ENCODE results near the gene LEKR1. TPM values are rescaled to one million over a fixed set of nuclear protein-coding genes. Genes with fewer than 3 reads are reported as not detected.

LEKR1 gene
- total RNA-seq, 2 donors from 2014 or later, result 0.99 to 1.3 TPM

GRCh38 chr3:156782921-156783320 is 43.2 kb upstream of the LEKR1 start:
- Histone ChIP-seq H3K4me3 (no peak overlapping the region), H3K4me1 (no peaks in the 10 kb centered on the region), H3K27ac (no peak overlapping the region), H3K27me3 (no peaks in the 10 kb centered on the region), H3K9me3 (no peaks in the 10 kb centered on the region), H3K36me3 (replicated peaks in 1 of 2; ENCODE audit: insufficient read depth in 1 of 2, low read depth in 2 of 2) (no peaks in the 10 kb centered on the region)
- ATAC-seq (no peak), DNase-seq (no peak)
- intact Hi-C loops (cut with DNase I), result no loop called here
- TF ChIP-seq POLR2A (IDR thresholded peaks at IDR 0.05) (no peak), CTCF (IDR thresholded peaks at IDR 0.05) (no peak)

- Histone ChIP-seq H3K27ac (no peak overlapping the region), H3K4me3 (no peak overlapping the region), H3K36me3 (replicated peaks in 1 of 2; ENCODE audit: insufficient read depth in 1 of 2, low read depth in 2 of 2) (no peaks in the 10 kb centered on the region), H3K27me3 (no peaks in the 10 kb centered on the region), H3K4me1 (peaks cover 8% of the 10 kb centered on the region), H3K9me3 (no peaks in the 10 kb centered on the region)
- no peak for DNase-seq
- no peak for ATAC-seq
- TF ChIP-seq POLR2A (IDR thresholded peaks at IDR 0.05) (no peak), CTCF (IDR thresholded peaks at IDR 0.05) (no peak)
- intact Hi-C loops (cut with DNase I), result no loop called here
Observed at GRCh38 chr3:156787001-156787400, 39.2 kb upstream of the LEKR1 start.

GRCh38 chr3:156787926-156788663 is 38.1 kb upstream of the LEKR1 start:
- Histone ChIP-seq H3K4me1 (peaks cover 8% of the 10 kb centered on the region), H3K27ac (no peak overlapping the region), H3K27me3 (no peaks in the 10 kb centered on the region), H3K4me3 (no peak overlapping the region), H3K9me3 (no peaks in the 10 kb centered on the region), H3K36me3 (replicated peaks in 1 of 2; ENCODE audit: insufficient read depth in 1 of 2, low read depth in 2 of 2) (no peaks in the 10 kb centered on the region)
- no peak for DNase-seq
- TF ChIP-seq POLR2A (IDR thresholded peaks at IDR 0.05), result no peak
- TF ChIP-seq CTCF (IDR thresholded peaks at IDR 0.05), result no peak
- no peak for ATAC-seq
- 88 to 100% methylated on average over 1 of the region's 1 CpG for WGBS, 2 donors
- intact Hi-C loops (cut with DNase I), result no loop called here

GRCh38 chr3:156788846-156789245 is 37.3 kb upstream of the LEKR1 start:
- no peak overlapping the region for H3K4me3 ChIP-seq
- DNase-seq (no peak), ATAC-seq (no peak)
- intact Hi-C loops (cut with DNase I), result no loop called here
- no peaks in the 10 kb centered on the region for H3K27me3 ChIP-seq
- peaks cover 11% of the 10 kb centered on the region for H3K4me1 ChIP-seq
- H3K9me3 ChIP-seq, result no peaks in the 10 kb centered on the region
- H3K27ac ChIP-seq, result no peak overlapping the region
- H3K36me3 ChIP-seq (replicated peaks in 1 of 2; ENCODE audit: insufficient read depth in 1 of 2, low read depth in 2 of 2), result no peaks in the 10 kb centered on the region
- WGBS, 2 donors, result 31 to 35% methylated on average over 3 of the region's 3 CpGs
- TF ChIP-seq POLR2A (IDR thresholded peaks at IDR 0.05) (no peak), CTCF (IDR thresholded peaks at IDR 0.05) (no peak)

- Histone ChIP-seq H3K27me3 (no peaks in the 10 kb centered on the region), H3K9me3 (no peaks in the 10 kb centered on the region), H3K27ac (no peak overlapping the region), H3K4me1 (peaks cover 11% of the 10 kb centered on the region), H3K4me3 (no peak overlapping the region), H3K36me3 (replicated peaks in 1 of 2; ENCODE audit: insufficient read depth in 1 of 2, low read depth in 2 of 2) (no peaks in the 10 kb centered on the region)
- ATAC-seq (no peak), DNase-seq (no peak)
- no peak for TF ChIP-seq CTCF (IDR thresholded peaks at IDR 0.05)
- no peak for TF ChIP-seq POLR2A (IDR thresholded peaks at IDR 0.05)
- intact Hi-C loops (cut with DNase I), result no loop called here
Observed at GRCh38 chr3:156790156-156790555, 36.0 kb upstream of the LEKR1 start.
